GM18867 (cell line): Measurements from ENCODE around the gene HOXA4.
A peak's percentile ranks its signal among the peaks of the same experiment; 100 is the strongest.

ENCODE experiments used
- ATAC-seq: cut with Tn5 transposase; IDR thresholded peaks from one replicate; pipeline ENCODE4 v1.9.1; 2021; ENCODE audit warnings: mild to moderate bottlenecking, moderate library complexity; ENCODE audit not compliant: unreplicated experiment

HOXA4 gene

DNA sequence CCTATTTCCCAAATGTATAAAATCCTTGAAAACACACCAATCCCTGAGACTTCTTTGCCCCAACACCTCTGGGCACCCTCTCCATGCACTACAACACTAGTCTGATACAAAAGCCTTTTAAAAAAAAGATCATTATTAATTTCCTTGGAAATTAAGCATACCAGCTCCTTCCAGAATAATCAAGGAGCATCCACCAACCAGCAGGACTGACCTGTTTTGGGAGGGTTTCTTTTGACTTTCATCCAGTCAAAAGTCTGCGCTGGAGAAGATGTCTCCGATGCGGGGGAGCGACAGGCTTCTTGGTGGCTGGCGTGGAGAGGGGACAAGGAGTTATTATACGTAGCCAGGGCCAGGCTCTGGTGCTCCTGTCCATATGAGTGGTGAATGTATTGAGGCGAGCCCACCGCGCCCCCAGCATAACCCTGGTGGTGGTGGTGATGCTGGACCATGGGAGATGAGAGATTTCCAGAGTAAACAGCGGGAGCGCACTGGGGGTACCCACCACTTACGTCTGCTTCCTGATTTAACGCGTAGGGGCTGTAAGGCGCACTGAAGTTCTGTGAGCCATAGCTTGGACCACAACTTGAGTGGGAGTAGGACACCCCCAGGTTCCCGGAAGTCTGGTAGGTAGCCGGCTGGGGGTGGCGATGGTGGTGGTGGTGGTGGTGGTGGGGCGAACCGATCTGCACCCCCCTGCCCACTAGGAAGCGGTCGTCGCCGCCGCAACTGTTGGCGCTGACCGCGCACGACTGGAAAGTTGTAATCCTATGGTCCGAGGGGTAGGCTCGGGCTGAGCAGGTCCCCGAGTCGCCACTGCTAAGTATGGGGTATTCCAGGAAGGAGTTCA, 35.3 kb downstream of the HOXA4 start:
- ATAC-seq: peak; percentile 8

GRCh38 chr7:27094304-27095049, 36.1 kb downstream of the HOXA4 start:
- no peak for ATAC-seq

DNA sequence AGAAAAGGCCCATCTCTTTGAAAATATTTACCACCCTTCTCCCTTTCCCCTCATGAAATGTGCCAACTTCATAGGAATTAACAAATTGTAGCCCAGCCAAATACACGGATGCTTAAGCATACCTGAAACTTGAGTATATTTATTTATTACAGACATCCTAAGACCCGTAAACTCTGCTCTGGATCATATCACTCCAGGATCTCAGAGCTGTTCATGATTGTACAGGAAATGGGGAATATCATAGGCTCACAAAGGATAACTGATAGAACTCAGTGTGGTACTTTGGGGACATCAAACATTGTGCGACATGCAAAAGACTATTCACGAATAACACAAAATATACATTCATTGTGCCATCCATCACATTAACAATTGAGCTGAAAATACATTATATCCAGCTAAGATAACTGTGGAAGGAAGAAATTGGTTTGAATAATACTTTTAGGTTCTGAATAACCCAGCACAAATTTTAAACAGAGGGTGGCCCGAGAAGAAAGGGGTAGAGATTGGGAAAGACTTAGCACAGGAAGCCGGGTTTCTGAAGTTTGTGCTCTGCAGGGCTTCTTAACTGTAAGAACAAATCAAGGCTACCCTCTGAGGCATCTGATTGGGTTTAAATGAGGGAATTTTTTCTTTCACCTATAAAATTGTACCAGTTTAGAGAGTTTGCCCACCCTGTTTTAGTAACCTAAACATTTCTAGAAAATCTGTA, 37.2 kb downstream of the HOXA4 start:
- no peak for ATAC-seq

- ATAC-seq: no peak
These were observed 37.8 kb downstream of the HOXA4 start for GRCh38 chr7:27092819-27093110.

GRCh38 chr7:27091941-27092818, 38.4 kb downstream of the HOXA4 start:
- no peak for ATAC-seq

GRCh38 chr7:27091105-27091504, 39.5 kb downstream of the HOXA4 start:
- ATAC-seq: no peak

DNA sequence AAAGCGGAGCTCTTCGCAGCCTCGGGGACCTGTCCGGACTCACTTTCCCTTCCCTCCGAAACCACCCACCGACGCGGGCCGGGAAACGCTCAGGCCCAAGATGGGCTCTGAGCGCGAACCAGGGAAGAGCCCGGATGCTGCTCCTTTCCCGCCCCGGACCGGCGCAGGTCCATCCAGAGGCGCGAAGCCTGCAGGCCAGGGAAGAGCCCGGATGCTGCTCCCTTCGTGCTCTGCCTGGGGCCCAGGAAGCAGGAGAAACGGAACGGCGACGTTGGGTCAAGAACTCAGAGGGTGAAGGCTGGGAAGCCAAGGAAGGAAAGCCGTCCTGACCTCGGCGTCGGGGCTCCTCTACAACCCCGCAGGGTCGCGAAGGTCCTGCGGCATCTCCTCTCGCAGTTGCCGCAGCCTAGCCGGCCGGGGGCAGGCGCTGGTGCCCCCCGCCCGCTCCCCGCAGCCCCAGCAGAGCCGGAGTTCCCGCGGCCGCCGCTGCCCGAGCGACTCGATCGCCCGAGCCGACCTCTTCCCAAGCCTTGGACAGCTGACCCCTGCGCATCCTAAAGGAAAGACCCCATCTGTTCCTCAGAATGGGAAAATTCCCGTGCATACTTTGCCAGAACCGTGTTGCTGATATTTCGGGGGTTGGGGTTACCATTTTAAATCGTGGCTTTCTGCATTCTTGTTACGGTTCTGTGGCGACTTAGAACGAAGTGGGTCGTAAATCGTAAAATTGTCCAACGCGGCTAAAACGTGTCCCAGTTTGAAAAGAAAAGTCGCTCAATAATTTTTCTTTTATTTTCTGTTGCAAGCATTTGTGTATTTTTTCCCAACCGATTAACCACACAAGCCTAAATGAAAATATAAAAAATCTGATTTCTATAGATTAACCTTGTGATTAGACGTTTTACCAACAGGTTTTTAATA, 42.3 kb downstream of the HOXA4 start:
- ATAC-seq: no peak

- ATAC-seq: peak; percentile 94
These were observed 46.9 kb downstream of the HOXA4 start for GRCh38 chr7:27083646-27084045.

GRCh38 chr7:27082171-27082570, 48.4 kb downstream of the HOXA4 start:
- ATAC-seq: no peak

DNA sequence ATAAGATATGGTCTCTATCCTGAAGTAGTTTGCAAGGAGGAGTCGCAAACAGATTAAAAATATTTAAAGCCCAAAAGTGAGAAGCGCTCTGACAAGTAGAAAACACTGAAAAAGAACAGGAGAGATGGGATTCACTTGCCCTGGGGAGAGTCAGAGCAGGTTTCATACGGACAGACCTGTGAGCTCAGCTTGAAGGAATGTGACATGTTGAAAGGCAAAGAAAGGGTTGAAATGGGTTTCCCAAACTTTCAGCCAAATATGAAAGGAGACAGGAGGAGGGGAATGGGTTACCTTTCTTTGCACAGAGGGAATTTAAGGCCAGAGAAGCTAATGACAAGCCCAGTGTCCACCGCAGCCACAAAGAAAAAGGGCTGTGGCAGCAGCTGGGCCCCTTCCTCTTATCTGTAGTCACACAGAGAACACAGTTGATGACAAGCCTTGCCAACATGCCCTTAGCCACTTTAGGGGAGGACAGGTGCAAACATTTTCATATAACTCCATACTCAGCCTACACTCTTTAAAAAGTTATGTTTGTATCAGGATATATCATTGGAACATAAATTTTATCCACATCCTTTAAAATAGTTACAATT, 49.6 kb downstream of the HOXA4 start:
- no peak for ATAC-seq

GRCh38 chr7:27079234-27079975, 51.2 kb downstream of the HOXA4 start:
- ATAC-seq: peak; percentile 39

DNA sequence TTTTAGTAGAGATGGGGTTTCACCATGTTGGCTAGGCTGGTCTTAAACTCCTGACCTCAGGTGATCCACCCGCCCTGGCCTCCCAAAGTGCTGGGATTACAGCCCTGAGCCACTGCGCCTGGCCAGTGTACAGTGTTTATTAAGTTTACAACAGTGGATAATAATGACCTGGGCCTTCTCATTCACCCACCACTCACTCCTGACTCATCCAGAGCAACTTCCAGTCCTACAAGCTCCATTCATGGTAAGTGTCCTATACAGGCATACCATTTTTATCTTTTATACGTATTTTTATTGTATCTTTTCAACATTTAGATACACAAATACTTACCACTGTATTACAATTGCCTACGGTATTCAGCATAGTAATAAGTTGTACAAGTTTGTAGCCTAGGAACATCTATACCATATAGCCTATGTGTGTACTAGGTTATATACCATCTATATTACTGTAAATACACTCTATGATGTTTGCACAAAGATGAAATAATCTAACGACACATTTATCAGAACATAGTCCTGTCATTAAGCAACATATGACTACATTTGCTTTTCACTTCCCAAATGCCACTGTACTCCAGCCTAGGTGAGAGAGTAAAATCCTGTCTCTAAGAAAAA, 51.8 kb downstream of the HOXA4 start:
- no peak for ATAC-seq
